GM21825 (cell line): Measurements from ENCODE around the gene ARHGAP26.
"Not testable (repeated sequence)": the region's sequence is repeated elsewhere in the genome, so short reads cannot be mapped to it uniquely, and the experiment has no call there.

Experiments
- ATAC-seq: cut with Tn5 transposase; IDR thresholded peaks from one replicate; pipeline ENCODE4 v1.9.1; 2021; ENCODE audit warnings: mild to moderate bottlenecking, moderate library complexity; ENCODE audit not compliant: unreplicated experiment

Gene ARHGAP26

DNA sequence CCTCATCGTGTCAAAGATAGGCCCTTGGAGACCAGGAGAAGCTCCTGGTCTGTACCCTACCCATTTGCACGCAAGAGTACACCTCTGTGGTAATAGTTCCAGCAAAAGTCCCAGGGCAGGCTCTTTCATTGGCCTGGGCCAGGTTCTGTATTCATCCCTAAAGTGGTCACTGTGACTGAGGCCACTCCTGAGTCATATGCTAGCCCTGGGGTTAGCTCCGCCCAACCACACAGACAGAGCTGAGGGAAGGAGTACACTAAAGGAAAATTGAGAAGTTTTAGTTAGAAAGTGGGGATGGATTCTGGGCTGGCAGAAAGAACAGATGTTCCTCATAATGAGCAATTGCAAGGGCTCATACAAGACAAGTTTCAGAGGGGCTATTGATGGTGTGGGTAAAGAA, 206.7 kb downstream of the ARHGAP26 start:
- no peak for ATAC-seq

DNA sequence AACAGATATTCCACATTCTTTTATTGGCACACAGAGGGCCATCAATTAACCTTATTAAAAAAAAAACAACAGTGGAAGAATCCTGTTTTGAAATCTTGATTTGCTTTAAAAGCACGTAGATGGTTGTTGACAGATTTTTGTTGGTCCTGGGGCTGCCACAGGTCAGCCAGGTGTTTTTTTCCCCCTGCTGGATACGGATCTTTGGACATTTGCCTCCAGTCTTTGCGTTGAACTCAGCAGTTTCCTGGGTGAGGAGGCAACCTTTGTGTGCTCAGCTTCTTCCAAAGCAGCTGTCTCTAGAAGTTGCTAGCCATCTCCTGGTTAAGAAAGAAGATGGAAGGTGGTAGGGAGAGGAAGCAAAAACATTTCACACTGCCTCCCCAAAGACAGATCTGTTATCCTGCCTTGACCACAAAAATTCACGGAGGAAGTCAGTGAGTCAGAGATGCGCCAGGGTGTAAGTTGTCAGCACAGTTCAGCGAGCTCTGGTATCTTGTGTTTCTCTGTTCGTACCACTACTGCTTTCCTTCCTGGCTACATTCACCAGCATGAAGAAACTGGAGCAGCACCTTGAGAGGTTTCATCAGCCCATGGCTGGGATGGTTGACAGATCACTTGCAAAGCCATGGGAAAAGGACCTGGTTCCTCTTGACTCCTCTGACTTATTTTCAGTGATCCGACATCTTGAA, 207.3 kb downstream of the ARHGAP26 start:
- ATAC-seq, result peak; percentile 95

DNA sequence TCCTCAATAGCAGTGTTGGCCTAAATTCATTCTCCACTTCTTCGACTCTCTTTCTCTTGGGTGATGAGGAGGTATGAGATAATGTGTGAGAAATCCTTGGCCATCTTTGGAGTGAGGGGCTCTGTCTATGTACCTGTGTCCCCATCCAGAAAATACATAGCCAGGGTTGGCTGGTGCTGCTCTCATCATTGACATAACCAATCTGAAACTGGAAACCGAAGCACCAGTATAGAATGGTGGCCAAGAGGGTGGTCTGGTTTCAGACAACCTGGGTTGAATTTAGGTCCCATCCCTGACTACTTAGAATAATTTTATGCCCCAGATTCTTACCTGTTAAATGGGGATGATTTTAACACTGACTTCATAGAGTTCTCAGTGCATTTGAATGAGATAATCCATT, 208.1 kb downstream of the ARHGAP26 start:
- ATAC-seq, result no peak

DNA sequence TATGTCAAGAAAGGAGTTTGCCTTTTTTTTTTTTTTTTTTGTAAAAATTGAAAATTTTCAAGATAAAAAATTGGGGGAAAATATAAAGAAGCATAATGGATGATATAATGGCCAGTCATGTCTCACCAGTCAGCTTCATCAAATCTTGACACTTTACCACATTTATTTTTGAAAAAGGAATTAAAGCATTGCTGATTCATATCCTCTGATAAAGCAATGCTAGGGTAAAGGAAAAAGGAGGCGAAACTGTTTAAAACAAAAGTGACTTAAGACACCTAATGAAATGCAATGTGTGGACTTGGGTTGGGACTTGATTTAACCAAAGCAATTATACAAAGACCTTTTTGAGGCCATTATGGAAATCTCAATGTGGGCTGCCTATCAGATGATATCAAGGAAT, 208.5 kb downstream of the ARHGAP26 start:
- no peak for ATAC-seq

DNA sequence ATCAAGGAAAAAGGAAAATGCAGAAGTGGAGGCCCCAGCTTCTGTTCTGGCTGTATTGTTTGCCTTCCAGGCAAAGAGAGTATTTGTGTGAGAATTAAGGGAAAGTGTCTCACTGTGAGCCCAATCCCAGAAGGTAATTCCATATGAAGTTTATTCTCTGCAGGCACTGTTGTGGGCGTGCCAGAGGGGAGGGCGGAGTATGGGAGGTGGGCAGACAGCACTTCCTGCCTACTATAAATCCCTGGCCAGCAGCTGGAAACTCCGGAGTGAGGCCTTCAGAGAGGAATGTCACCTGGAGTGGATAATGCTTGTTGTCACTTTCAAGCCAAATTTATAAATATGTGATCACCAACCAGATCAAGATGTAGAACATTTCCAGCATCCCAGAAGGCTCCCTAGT, 209.5 kb downstream of the ARHGAP26 start:
- ATAC-seq, result no peak

DNA sequence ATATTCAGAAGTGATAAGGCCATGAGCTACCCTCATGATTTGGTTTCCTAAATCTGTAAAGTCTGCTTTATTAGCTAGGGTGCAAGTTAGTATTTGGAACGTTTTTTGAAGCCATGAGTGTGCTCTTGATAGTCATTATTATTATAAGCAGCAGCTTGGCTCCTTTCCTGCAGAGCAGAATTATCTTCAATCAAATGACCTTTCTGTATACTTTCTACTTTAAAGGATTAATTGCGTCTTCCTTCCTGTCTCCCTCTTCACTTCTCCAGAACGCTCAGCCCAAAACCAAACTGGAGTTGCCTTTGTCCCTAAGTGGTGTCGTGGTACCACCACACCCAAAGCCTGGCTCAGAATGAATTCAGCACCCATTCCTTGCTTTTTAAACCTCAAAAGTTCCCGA, 211.3 kb downstream of the ARHGAP26 start:
- ATAC-seq, result no peak

DNA sequence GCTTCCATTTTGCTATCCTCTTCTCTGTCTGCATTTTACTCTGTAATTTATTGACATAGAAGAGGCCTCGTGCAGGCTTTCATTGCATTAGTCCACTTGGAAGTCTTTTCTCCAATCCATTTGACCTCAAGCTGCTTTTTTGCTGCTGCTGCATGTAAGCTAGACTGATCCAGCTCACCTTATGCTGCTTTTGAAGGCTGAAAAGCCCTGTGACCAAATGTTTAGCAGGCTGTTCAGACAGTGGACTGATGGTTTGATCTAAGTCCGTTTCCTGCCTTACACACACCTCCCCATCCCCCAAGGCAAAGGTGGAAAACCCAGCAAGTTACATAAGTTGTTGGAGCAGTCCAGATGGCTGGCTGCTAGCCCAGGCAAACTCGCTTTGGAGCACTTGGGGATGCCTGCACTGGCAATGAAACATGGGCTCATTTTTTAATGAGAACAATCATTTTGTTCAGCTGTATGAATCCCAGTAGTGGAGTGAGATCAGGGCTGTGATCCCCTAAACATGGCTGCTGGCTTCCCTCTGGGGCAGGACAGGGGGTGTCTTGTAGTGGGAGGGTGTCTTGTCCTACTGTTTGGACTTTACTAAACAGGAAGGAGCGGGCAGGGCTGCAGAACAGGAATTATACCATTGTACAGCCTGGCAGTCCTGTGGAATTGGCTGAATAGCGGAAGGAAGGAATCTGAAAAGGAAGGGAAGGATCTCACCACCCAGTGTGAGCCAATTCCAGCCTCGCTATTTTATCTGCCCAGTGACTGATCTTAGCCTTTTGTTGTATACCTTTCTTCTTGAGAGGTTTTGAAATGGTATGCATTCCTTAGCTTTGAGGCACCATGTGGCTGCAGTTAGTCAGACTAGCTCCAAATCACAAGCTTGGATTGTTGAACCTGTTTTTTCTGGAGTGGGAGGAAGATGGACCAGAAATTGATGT, 212.0 kb downstream of the ARHGAP26 start:
- no peak for ATAC-seq

DNA sequence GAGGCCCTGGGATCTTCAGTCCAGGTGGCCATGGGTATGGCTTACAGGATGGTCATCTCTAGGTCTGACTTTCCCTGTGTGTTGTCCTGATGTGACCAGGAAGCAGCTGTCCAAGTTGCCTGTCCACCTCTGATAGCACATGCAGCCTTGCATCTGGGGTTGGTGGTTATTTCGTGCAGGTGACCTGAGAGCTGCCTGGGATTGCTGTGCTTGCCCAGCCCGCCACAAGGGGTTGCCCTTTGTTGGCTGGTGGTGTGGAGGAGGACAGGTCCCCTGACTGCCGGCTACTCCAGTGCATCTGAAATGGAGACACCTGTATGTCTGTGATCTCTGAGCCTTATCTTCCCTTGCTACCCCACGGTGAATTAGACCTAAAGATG, 212.6 kb downstream of the ARHGAP26 start:
- no peak for ATAC-seq

DNA sequence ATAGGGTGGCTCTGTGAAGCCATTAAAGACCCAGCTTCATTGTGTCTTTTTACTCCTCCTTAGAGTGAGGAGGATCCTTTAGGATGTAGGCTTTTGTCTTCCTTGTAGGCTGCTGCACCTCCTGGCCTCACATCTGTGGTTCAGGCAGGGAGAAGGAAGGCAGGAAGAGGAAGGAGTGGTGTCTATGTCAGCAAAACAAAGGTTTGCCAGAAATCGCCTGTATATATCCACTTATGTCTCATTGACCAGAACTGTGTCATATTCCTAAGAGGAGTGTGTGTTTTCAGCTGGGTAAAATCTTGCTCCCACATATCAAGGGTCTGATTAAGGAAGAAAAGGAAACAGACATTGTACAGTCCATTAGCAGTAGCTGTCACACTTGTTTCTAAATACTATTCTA, 213.8 kb downstream of the ARHGAP26 start:
- no peak for ATAC-seq

DNA sequence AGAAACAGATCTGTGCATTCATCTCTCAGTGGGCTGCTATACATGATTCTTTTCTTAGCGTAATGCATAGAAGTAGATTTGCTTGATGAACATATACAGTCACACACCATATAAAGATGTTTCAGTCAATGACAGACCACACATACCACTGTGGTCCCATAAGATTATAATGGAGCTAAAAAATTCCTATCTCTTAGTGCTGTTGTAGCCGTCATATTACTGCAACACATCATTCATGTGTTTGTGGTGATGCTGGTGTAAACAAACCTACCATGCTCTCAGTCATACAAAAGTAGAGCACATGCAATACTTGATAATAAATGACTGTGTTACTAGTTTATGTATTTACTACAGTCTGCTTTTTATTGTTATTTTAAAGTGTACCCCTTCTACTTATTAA, 214.3 kb downstream of the ARHGAP26 start:
- ATAC-seq, result no peak

DNA sequence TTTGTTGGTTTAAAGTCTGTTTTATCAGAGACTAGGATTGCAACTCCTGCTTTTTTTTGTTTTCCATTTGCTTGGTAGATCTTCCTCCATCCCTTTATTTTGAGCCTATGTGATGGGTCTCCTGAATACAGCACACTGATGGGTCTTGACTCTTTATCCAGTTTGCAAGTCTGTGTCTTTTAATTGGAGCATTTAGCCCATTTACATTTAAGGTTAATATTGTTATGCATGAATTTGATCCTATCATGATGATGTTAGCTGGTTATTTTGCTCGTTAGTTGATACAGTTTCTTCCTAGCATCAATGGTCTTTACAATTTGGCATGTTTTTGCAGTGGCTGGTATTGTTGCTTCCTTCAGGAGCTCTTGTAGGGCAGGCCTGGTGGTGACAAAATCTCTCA, 219.1 kb downstream of the ARHGAP26 start:
- not testable (repeated sequence) for ATAC-seq

DNA sequence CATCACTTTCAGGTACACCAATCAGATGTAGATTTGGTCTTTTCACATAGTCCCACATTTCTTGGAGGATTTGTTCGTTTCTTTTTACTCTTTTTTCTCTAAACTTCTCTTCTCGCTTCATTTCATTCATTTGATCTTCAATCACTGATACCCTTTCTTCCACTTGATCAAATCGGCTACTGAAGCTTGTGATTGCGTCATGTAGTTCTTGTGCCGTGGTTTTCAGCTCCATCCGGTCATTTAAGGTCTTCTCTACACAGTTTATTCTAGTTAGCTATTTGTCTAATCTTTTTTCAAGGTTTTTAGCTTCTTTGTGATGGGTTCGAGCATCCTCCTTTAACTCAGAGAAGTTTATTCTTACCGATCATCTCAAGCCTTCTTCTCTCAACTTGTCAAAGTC, 219.9 kb downstream of the ARHGAP26 start:
- ATAC-seq, result not testable (repeated sequence)

DNA sequence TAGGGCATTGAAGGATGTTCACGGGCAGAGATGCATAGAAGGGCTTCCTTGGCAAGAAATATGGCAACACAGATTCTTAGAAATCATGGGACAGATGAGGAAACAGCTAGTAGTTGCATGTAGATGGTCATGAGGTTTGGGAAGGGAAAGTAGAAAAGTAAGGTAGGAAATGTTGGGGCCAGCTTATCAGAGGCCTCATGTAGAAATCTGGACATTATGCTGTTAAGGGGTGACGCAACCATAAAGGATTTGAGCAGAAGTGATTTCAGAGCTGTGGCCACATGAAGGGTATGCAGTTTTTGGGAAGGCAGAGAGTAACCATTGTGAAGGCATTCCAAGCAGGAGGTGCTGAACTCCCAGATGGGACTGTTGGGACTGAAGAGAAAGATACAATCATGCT, 224.0 kb downstream of the ARHGAP26 start:
- no peak for ATAC-seq

DNA sequence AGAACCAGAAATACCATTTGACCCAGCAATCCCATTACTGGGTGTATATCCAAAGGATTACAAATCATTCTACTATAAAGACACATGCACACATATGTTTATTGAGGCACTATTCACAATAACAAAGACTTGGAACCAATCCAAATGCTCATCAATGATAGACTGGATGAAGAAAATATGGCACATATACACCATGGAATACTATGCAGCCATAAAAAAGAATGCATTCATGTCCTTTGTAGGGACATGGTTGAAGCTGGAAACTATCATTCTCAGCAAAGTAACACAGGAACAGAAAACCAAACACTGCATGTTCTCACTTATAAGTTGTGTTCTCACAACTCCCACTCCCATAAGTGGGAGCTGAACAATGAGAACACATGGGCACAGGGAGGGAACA, 225.4 kb downstream of the ARHGAP26 start:
- not testable (repeated sequence) for ATAC-seq

DNA sequence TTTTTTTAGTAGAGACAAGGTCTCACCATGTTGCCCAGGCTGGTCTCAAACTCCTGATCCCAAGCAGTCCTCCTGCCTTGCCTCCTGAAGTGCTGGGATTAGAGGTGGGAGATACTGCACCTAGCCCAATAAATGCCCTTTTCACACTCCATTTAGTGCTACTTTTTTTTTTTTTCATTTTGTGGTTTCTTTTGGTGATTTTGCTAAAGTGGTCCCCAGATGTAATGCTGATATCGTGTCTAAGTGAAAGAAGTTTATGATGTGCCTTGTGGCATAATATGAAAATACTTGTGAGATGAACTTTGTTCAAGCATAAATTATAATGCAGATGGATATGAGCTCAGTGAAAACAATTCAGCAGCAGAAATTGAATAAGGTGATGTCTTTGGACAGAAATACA, 227.4 kb downstream of the ARHGAP26 start:
- ATAC-seq, result no peak

DNA sequence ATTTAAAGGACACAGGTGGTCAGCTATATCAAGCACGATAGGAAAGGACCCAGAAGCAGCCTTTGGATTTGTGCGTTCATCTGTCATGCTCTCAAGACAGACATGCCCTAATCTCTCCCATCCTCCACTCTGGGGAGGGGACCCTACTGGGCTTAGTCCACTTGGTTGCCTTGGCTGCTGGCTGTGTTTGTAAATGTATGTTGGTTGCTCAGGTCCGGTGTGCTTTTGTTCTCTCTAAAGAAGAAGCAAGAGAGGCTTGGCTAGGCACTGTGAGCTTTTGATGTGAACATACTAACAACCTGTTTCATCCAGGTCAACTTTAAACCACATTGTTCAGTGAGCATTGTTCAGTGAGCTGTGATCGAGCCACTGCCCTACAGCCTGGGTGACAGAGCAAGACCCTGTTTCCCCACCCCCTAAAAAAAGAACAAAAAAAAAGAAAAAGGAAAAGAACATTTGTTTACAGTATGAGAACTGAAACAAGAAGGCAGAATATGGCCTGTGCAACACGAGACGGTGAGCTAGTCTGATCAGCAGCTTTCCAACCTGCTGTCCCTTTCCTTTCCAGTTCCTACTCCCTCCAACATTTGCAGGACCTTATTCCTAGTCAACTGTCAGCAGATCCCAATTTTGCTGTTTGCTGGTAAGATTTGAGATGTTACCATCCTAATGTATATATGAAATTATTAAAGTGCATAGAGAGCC, 228.3 kb downstream of the ARHGAP26 start:
- peak; percentile 27 for ATAC-seq

DNA sequence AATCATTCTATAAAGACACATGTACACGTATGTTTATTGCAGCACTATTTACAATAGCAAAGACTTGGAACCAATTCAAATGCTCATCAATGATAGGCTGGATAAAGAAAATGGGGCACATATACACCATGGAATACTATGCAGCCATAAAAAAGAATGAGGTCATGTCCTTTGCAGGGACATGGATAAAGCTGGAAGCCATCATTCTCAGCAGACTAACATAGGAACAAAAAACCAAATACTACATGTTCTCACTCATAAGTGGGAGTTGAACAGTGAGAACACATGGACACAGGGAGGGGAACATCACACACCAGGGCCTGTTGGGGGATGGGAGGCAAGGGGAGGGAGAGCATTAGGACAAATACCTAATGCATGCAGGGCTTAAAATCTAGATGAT, 230.4 kb downstream of the ARHGAP26 start:
- ATAC-seq, result not testable (repeated sequence)

DNA sequence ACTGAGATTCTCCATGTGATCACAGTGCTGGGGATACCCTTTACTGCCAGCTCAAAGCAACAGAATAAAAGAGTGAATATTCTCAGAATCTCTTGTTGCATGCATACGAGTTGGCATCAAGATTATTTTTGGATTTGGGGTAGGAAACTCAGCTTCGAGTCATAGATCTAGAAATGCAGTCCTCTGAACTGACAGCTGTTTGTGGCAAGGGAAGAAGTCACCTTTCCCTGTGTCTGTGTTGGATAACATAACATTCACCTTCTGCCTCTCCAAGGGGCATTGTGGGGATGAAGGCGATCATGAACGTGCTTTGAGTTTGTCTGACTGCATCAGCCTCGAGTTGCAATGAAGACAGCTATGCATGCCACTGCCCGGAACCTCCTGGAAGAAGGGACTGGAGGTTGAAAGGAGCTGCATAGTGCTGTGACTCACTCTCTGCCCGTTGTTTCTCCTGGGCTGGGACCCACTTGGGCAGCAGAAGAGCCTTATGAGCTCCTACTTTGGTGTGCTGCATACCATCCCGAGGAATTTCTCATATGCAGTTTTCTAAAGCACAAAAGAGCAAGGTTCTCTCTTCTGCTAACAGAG, 231.7 kb downstream of the ARHGAP26 start:
- ATAC-seq, result no peak

DNA sequence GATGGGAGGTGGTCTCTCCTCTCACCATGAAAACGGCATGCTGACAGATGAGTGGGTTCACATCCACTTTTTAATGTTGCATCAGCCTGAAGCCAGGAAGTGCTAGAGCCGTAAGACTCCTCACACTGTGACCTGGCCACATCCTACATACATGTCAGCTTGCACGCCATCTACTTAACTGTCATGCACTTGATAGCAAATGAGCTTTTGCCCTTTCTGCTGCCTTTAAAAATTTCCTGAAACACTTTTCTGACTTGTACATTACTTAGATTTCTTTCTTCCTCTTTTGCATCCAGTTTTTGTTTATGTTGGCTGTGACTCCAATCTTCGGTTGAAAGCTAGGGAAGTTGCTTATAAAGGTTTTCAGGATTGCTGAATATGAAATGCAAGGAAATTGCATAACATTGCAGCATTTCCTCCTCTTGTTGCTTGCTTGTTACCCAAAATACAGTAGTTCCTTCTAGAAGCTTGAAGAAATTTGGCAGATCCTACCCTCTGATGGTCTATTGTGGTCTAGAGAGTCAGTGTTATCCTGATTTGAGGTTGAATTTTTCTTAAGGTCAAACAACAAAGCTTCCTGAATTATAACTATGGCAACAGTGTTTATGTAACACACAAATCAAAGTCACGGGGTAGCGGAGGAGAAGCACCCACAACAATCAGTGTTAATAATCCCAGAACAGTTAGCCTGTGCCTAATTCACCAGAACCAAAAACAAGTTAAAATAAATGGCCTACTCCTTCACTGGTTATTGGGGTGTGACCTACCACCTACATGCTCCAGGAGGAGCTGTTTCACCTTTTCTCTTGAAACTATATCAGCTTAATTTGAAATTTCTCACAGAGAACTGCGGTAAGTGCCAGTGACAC, 232.5 kb downstream of the ARHGAP26 start:
- peak; percentile 65 for ATAC-seq

DNA sequence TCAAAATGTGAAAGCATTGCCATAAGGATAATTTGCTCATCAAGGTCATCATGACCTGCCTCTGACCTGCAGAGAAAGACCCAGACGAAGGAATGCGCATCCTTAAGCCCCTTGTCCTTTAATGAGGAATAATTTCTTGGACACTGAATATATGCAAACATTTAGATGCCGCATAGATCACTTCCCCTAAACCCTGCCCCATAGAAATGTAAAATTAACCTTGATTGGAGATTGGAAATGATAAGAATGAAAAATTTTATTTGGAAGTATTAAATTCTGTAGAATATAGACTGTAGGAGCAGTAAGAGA, 233.1 kb downstream of the ARHGAP26 start:
- no peak for ATAC-seq
